Measurements from ENCODE around the gene KCNQ1.

Gene KCNQ1

DNA sequence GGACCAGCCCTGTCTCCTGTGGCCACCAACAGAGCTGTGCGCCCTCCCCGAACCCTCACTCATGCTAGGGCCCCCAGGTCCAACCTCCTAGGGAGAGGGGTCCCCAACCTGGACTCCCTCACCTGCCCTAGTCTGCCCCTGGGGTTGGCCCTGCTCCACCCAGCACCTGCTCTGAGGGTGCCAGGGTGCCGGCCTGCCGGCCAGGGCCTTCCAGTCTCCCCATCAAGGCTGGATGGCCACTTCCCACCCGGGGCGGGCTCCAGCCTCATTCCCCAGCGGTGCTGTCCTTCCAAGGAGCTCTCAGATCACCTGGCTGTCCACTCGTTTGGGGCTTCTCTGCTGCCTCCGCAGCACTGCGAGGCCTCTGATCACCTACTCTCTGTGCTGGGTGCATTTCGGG is 401.7 kb downstream of the KCNQ1 start:
- DNase-seq (ENCODE audit: extremely low read depth, low read depth), result no peak
- TF ChIP-seq, protein P1, sequence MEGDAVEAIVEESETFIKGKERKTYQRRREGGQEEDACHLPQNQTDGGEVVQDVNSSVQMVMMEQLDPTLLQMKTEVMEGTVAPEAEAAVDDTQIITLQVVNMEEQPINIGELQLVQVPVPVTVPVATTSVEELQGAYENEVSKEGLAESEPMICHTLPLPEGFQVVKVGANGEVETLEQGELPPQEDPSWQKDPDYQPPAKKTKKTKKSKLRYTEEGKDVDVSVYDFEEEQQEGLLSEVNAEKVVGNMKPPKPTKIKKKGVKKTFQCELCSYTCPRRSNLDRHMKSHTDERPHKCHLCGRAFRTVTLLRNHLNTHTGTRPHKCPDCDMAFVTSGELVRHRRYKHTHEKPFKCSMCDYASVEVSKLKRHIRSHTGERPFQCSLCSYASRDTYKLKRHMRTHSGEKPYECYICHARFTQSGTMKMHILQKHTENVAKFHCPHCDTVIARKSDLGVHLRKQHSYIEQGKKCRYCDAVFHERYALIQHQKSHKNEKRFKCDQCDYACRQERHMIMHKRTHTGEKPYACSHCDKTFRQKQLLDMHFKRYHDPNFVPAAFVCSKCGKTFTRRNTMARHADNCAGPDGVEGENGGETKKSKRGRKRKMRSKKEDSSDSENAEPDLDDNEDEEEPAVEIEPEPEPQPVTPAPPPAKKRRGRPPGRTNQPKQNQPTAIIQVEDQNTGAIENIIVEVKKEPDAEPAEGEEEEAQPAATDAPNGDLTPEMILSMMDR (IDR thresholded peaks at IDR 0.05; ENCODE audit: low read depth, low read length), result no peak

DNA sequence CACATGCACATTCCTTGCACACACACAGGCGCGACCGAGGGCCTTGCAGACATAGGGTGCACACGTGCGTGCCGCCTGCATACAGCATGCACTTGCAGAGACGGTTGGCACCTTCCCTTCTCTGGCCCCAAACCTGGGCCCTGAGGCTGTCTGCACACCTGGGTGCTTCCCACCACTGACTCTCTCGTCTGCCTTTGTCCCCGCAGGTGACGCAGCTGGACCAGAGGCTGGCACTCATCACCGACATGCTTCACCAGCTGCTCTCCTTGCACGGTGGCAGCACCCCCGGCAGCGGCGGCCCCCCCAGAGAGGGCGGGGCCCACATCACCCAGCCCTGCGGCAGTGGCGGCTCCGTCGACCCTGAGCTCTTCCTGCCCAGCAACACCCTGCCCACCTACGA is 402.8 kb downstream of the KCNQ1 start:
- TF ChIP-seq, protein P1 (IDR thresholded peaks at IDR 0.05; ENCODE audit: low read depth, low read length), result no peak
- no peak for DNase-seq (ENCODE audit: extremely low read depth, low read depth)

- DNase-seq (ENCODE audit: extremely low read depth, low read depth), result no peak
- TF ChIP-seq, protein P1 (IDR thresholded peaks at IDR 0.05; ENCODE audit: low read depth, low read length), result no peak
Observed at GRCh38 chr11:2848497-2848896, 403.7 kb downstream of the KCNQ1 start.

GRCh38 chr11:2849994-2850770 is 405.4 kb downstream of the KCNQ1 start:
- TF ChIP-seq, protein P1 (IDR thresholded peaks at IDR 0.05; ENCODE audit: low read depth, low read length), result no peak
- no peak for DNase-seq (ENCODE audit: extremely low read depth, low read depth)

GRCh38 chr11:2853401-2853800 is 408.6 kb downstream of the KCNQ1 start:
- TF ChIP-seq, protein P1 (IDR thresholded peaks at IDR 0.05; ENCODE audit: low read depth, low read length), result no peak
- DNase-seq (ENCODE audit: extremely low read depth, low read depth), result no peak

GRCh38 chr11:2853997-2854560 is 409.3 kb downstream of the KCNQ1 start:
- TF ChIP-seq, protein P1 (IDR thresholded peaks at IDR 0.05; ENCODE audit: low read depth, low read length), result no peak

GRCh38 chr11:2855162-2855561 is 410.4 kb downstream of the KCNQ1 start:
- TF ChIP-seq, protein P1 (IDR thresholded peaks at IDR 0.05; ENCODE audit: low read depth, low read length), result no peak
- no peak for DNase-seq (ENCODE audit: extremely low read depth, low read depth)

More at GRCh38 chr11:2853997-2854560, 409.3 kb downstream of the KCNQ1 start:
- no peak for DNase-seq (ENCODE audit: extremely low read depth, low read depth)
